GM12878 (cell line): ENCODE measurements around the gene CTIF. TPM values are rescaled to one million over a fixed set of nuclear protein-coding genes. Genes with fewer than 3 reads are reported as not detected.

ENCODE experiments used
- ATAC-seq: fragments of 200-7000 bp; cut with Tn5 transposase; 3 replicates; pipeline ENCODE4 v1.9.1; 2020; ENCODE audit warnings: mild to moderate bottlenecking, moderate library complexity
- BruUV-seq: library from RNA; stranded (reverse); fragments of 400-500 nt; replicated peaks from 2 replicates; lab custom pipeline; 2021; lab: Mats Ljungman, UMichigan
- CTCF ChIA-PET: fragments of 300-600 bp; sonication (Branson Sonifier 250); formaldehyde crosslinking; extraction: SDS; loops from one replicate; lab custom pipeline; 2021; ENCODE audit warnings: inconsistent platforms; lab: Yijun Ruan, JAX
- POLR2A ChIA-PET: fragments of 350-600 bp; formaldehyde crosslinking; extraction: SDS; loops from one replicate; lab custom pipeline; 2021; ENCODE audit warnings: inconsistent platforms; lab: Charles Lee
- RAD21 ChIA-PET: fragments of 300-600 bp; sonication (Branson Sonifier 250); formaldehyde crosslinking; loops from one replicate; lab custom pipeline; 2023; ENCODE audit warnings: antibody characterized with exemption; ENCODE audit not compliant: unreplicated experiment; lab: Charles Lee
- SMC1A ChIA-PET: fragments of 300-600 bp; sonication (Branson Sonifier 250); formaldehyde crosslinking; loops from one replicate; lab custom pipeline; 2023; ENCODE audit not compliant: unreplicated experiment, uncharacterized antibody; lab: Charles Lee
- DNase-seq: peaks from one replicate; pipeline ENCODE4 v3.0.0-alpha.2; 2011; ENCODE audit warnings: low read depth, low spot score
- FAIRE-seq: peaks from 3 replicates; lab custom pipeline; 2011; peaks lifted over from hg19 to GRCh38; lab: Jason Lieb, UNC
- H2AFZ ChIP-seq: 2 replicates; pipeline ENCODE4 v1.6.0; 2011; ENCODE audit warnings: low read depth, low read length, control low read depth; ENCODE audit not compliant: control insufficient read depth
- H3K27ac ChIP-seq: 2 replicates; pipeline ENCODE4 v1.5.1; 2011; ENCODE audit warnings: control low read depth; ENCODE audit not compliant: control insufficient read depth, insufficient read depth
- H3K27me3 ChIP-seq, 2 experiments: replicated peaks in 1 of 2; 2 replicates each; pipeline versions ENCODE4 v1.6.0 to v1.6.1; 2011; ENCODE audit warnings: low read length in 1 of 2; ENCODE audit not compliant: control insufficient read depth in 2 of 2, insufficient read depth in 2 of 2
- H3K36me3 ChIP-seq, 2 experiments: 2 replicates each; pipeline ENCODE4 v1.5.1; 2011; ENCODE audit warnings: low read length in 1 of 2; ENCODE audit not compliant: control insufficient read depth in 2 of 2, insufficient read depth in 2 of 2
- H3K4me1 ChIP-seq: 2 replicates; pipeline ENCODE4 v1.6.1; 2011; ENCODE audit warnings: mild to moderate bottlenecking, low read length, moderate library complexity, mixed read lengths; ENCODE audit not compliant: control insufficient read depth, insufficient read depth
- H3K4me2 ChIP-seq: 2 replicates; pipeline ENCODE4 v1.6.0; 2011; ENCODE audit warnings: control low read depth; ENCODE audit not compliant: control insufficient read depth, insufficient read depth
- H3K4me3 ChIP-seq: fragments of 200-600 bp; sonication (generic); 2 replicates; pipeline ENCODE4 v1.5.1; 2016
- H3K79me2 ChIP-seq: 2 replicates; pipeline ENCODE4 v1.6.0; 2011; ENCODE audit warnings: low read length; ENCODE audit not compliant: control insufficient read depth, insufficient read depth
- H3K9ac ChIP-seq: 2 replicates; pipeline ENCODE4 v1.8.0; 2011; ENCODE audit warnings: low read length, control low read depth, mixed read lengths; ENCODE audit not compliant: control insufficient read depth, insufficient read depth
- H3K9me3 ChIP-seq: replicated peaks from 3 replicates; pipeline ENCODE4 v1.5.1; 2011; ENCODE audit warnings: mild to moderate bottlenecking, low read length; ENCODE audit not compliant: control insufficient read depth, insufficient read depth
- H4K20me1 ChIP-seq: 2 replicates; pipeline ENCODE4 v1.6.0; 2011; ENCODE audit not compliant: control insufficient read depth, insufficient read depth
- CEBPZ ChIP-seq: fragments of 150-350 bp; IDR thresholded peaks from 2 replicates; pipeline ENCODE4 v1.6.1; 2016; ENCODE audit warnings: low read depth, low read length
- CUX1 ChIP-seq: IDR thresholded peaks from 2 replicates; pipeline ENCODE4 v1.6.1; 2012; ENCODE audit warnings: improper control_type of control experiment, low read depth, low read length; ENCODE audit not compliant: insufficient replicate concordance
- E2F4 ChIP-seq: IDR thresholded peaks from 2 replicates; pipeline ENCODE4 v1.6.1; 2012; ENCODE audit warnings: low read depth, low read length, improper control_type of control experiment
- E4F1 ChIP-seq: fragments of 450-650 bp; IDR thresholded peaks from 2 replicates; pipeline ENCODE4 v1.6.1; 2018; ENCODE audit warnings: borderline replicate concordance, mild to moderate bottlenecking; ENCODE audit not compliant: partially characterized antibody
- IKZF1 ChIP-seq: fragments of 450-650 bp; conservative IDR thresholded peaks from 2 replicates; pipeline ENCODE4 v1.6.1; 2017; ENCODE audit warnings: antibody characterized with exemption, mild to moderate bottlenecking
- MTA2 ChIP-seq: fragments of 450-650 bp; IDR thresholded peaks from 2 replicates; pipeline ENCODE4 v1.6.1; 2016; ENCODE audit warnings: low read depth, mild to moderate bottlenecking, moderate library complexity
- SPI1 ChIP-seq: IDR thresholded peaks from 2 replicates; pipeline ENCODE4 v1.6.1; 2011; ENCODE audit warnings: low read depth, mild to moderate bottlenecking, low read length, moderate library complexity, borderline replicate concordance; ENCODE audit not compliant: insufficient read depth
- WGBS: methylation state at CpG from one replicate; pipeline ENCODE4 v1.1.6; 2016; ENCODE audit warnings: low lambda C conversion rate; ENCODE audit not compliant: insufficient replicate concordance, insufficient coverage; ENCODE audit errors: missing lambda C conversion rate; 5-methylcytosine and 5-hydroxymethylcytosine counted together
- in situ Hi-C: fragments of 300-500 bp; cut with MboI; formaldehyde crosslinking; loops from 9 replicates; pipeline ENCODE4 v1.14.3; 2018; ENCODE audit warnings: mixed read lengths
- intact Hi-C: fragments of 100-400 bp; cut with micrococcal nuclease; formaldehyde crosslinking; loops from one replicate; pipeline ENCODE4 v1.14.2; 2022; ENCODE audit not compliant: unreplicated experiment
- polyA plus RNA-seq, 11 experiments: library from polyadenylated mRNA; depleted of rRNA in 4 of 11; unstranded in 6 of 11; stranded (reverse) in 5 of 11; fragments of >200 nt; fragmentation: Nextera tagmentation in 4 of 11; fragmentation: Illumina TruSeq in 1 of 11; extraction: Ambion mirVana in 4 of 11; extraction: Trizol in 1 of 11; gene quantifications; 1 replicate in 1 of 11; 2 replicates in 10 of 11; pipeline versions ENCODE4 v1.2.1 to v1.2.3, GENCODE V29; 2011 to 2016; ENCODE audit warnings: inconsistent platforms in 2 of 11, missing spikeins in 2 of 11, low read depth in 1 of 11
- total RNA-seq, 4 experiments: library from RNA; depleted of rRNA in 3 of 4; stranded (reverse); fragments of >200 nt in 3 of 4; fragmentation: Illumina TruSeq in 1 of 4; extraction: Trizol in 1 of 4; gene quantifications; 2 replicates each; pipeline versions ENCODE4 v1.2.1 to v1.2.3, GENCODE V29; 2013 to 2021

The CTIF gene
- total and polyA plus RNA-seq, 10 of the 15 experiments (the other 5 are each of a cell fraction or from before 2014, with no cell fraction given): 0.06 to 11.6 (median 2.5) TPM

- TF ChIP-seq CEBPZ: no peak
- no peak for TF ChIP-seq E2F4
Observed at GRCh38 chr18:48592540-48593171, 53.8 kb downstream of the CTIF start (continued).

DNA sequence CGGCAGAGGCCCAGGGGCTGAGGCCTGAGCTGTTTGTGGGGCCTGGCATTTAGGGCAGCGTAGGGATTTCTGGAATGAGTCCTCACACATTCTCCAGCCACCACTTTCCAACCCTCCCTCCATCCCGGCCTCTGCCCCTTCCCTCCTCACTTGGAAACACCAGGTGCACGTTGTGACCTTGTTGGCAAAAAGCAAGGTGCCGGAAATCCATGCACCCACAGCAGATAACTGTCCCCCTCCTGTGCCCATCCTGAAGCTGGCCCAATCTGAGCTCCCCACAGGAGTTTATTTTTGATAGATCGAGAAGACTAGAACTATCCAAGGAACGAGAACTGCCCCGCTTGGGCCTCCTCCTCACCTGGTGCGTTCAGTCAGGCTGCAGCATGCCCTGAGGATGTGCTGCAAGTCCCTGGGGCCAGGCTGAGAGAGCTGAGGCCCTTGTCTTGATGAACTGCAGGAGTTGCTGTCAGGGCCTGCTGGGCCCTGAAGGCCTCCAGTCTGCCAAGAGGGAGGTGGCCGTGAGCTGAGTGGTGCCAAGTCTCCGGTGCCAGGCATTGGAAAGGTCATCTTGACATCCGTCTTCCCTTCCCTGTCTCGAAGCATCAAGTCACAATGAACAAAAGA lies 55.8 kb downstream of the CTIF start:
- no peaks in the 10 kb centered on the region for H3K9me3 ChIP-seq
- H3K79me2 ChIP-seq: no peaks in the 10 kb centered on the region
- no TSS peak for BruUV-seq
- no peak overlapping the region for H3K27ac ChIP-seq
- POLR2A ChIA-PET: no interaction called here
- no peak overlapping the region for H3K4me3 ChIP-seq
- H3K9ac ChIP-seq: no peak overlapping the region
- CTCF ChIA-PET: no interaction called here
- no peak overlapping the region for H3K4me2 ChIP-seq
- intact Hi-C loops (no loop called here), in situ Hi-C loops (no loop called here)
- no peaks in the 10 kb centered on the region for H3K36me3 ChIP-seq
- no peaks in the 10 kb centered on the region for H4K20me1 ChIP-seq
- H3K27me3 ChIP-seq: no peaks in the 10 kb centered on the region
- SMC1A ChIA-PET: no interaction called here
- ATAC-seq: no peak
- RAD21 ChIA-PET: interaction anchor here (0.6 kb wide), 1 partner anchor 865 kb away, joined by 4 read pairs; no protein-coding TSS in a partner anchor
- no peak for FAIRE-seq
- no peak for DNase-seq
- WGBS: 59% methylated on average over 13 of the region's 13 CpGs
- no peak overlapping the region for H2AFZ ChIP-seq
- H3K4me1 ChIP-seq: no peaks in the 10 kb centered on the region
- TF ChIP-seq SPI1: no peak
- no peak for TF ChIP-seq E4F1
- no peak for TF ChIP-seq CUX1
- TF ChIP-seq IKZF1: no peak
- TF ChIP-seq MTA2: no peak
